Jurkat, Clone E6-1 (cell line): Measurements from ENCODE around the gene CAMK2A.

Source experiments
- DNase-seq: peaks from one replicate; pipeline ENCODE4 v3.0.0-alpha.2; 2011; ENCODE audit warnings: low read depth, low spot score
- H3K4me3 ChIP-seq: 2 replicates; pipeline ENCODE4 v1.5.1; 2011; ENCODE audit warnings: mild to moderate bottlenecking, low read length, control low read depth, moderate library complexity

CAMK2A gene

DNA sequence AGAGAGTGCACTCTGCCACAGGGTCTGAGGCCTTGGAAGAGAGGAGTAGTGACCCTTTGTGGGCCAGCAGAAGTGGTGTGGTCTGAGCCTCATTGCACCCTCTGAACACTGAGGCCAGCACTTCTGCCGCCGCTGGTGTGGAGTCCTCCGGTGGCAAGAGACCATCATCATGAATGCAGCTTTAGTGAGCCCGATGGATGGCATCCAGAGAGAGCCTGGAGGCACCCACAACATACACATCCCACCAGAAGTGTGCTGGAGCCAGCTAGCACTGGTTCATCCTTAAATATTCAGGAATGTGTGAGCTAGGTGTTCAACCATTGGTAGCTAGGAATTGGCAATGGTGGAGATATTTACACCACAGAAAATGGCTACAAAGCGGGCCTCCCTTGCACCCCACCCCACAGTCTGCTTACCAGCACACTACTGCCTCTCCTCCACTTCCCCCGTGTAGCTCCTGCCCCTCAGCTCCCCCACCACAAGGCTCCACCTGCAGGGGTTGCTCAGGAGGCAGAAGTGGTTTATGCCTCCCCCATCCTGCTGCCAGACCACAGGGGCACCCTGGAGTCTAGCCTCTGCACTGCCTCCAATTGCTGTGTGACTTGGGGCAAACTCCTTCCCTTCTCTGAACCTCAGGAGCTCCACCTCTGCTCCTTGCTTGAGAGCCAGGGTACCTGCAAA is 83.3 kb downstream of the CAMK2A start:
- H3K4me3 ChIP-seq = no peak overlapping the region
- peak; percentile 67 for DNase-seq

GRCh38 chr5:150204590-150204960 is 85.0 kb downstream of the CAMK2A start:
- DNase-seq = no peak
- no peak overlapping the region for H3K4me3 ChIP-seq

- DNase-seq = no peak
- no peak overlapping the region for H3K4me3 ChIP-seq
Measured at GRCh38 chr5:150203832-150204589, 85.6 kb downstream of the CAMK2A start.

- H3K4me3 ChIP-seq = no peak overlapping the region
- DNase-seq = no peak
Measured at GRCh38 chr5:150202501-150202900, 87.1 kb downstream of the CAMK2A start.

GRCh38 chr5:150197476-150197875 is 92.1 kb downstream of the CAMK2A start:
- H3K4me3 ChIP-seq = no peak overlapping the region
- no peak for DNase-seq

DNA sequence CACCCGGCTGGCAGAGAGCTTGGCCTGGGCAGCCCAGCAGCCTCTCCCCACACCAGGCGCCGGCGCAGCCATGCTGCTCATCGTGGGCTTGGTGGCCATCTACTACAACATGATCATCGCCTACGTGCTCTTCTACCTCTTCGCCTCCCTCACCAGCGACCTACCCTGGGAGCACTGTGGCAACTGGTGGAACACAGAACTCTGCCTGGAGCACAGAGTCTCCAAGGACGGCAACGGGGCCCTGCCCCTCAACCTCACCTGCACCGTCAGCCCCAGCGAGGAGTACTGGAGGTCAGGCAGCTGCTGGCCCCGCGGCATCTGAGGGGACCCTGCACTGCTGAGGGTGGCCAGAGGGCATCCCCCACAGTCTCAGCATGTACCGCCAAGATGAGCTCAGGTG is 92.6 kb downstream of the CAMK2A start:
- H3K4me3 ChIP-seq = no peak overlapping the region
- DNase-seq = no peak

GRCh38 chr5:150196514-150196913 is 93.1 kb downstream of the CAMK2A start:
- no peak for DNase-seq
- no peak overlapping the region for H3K4me3 ChIP-seq

DNA sequence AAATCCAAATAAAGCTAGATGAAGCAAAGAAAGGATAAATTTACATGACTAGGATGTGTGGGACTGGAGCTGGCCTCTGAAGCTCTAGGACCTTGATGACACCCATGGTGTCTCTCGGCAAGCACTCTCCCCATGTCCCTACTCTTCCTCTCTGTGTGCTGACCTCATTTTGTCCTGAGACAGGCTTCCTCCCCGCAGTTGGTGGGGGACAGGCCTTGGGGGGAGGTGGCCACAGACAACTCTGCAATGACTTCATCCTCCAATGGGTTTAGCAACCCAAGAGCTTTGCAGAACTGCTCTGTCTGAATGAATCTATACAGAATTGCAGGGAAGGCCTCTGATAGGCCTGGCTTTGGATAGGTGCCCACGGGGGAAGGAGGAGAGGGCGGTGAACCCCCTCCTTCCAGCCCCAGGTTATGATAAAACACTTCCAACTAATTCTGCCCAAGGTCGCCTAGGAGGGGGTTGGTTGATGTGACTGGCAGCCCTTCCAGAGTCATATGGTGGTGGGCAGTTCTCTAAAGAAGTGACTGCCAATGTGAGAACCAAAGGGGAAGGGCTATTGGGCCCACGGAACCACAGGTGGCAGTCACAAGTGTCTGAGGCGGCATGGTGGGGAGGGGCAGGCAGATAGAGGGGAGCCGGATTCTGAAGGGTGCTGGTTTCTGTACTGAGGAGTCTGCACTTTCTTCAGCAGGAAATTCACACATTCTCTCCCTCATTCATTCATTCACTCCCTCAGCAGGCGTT is 93.7 kb downstream of the CAMK2A start:
- H3K4me3 ChIP-seq = no peak overlapping the region
- DNase-seq = no peak

GRCh38 chr5:150192462-150192861 is 97.1 kb downstream of the CAMK2A start:
- H3K4me3 ChIP-seq = no peak overlapping the region
- DNase-seq = no peak

GRCh38 chr5:150190987-150191386 is 98.6 kb downstream of the CAMK2A start:
- no peak overlapping the region for H3K4me3 ChIP-seq
- no peak for DNase-seq

- no peak overlapping the region for H3K4me3 ChIP-seq
- no peak for DNase-seq
Measured at GRCh38 chr5:150190503-150190979, 99.0 kb downstream of the CAMK2A start.

GRCh38 chr5:150189728-150190502 is 99.7 kb downstream of the CAMK2A start, which contains the start of gene SLC6A7:
SLC6A7 (plus strand) TSS chr5:150190062; CDS start chr5:150190328, 266 bp downstream.
- H3K4me3 ChIP-seq = no peak within 1 kb of the TSS
- DNase-seq = no peak

DNA sequence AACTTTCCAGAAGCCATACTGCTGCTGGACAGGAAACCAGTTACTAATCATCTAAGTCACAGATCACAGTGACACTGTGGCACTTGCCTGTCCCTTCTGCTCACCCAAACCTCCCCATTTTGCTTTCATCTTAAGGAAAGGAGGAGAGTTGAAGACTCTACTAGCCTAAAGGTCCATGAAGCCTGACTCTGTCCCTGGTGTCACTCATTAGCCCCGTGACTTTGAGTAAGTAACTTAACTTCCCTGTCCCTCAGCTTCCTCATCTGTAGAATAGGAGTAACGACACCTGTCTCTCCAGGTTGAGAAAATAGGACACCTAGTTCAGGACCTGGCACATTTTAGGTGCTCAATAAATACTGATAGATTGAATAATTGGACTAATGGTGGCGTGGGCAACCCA is 100.2 kb downstream of the CAMK2A start:
- DNase-seq = no peak
- H3K4me3 ChIP-seq = no peak overlapping the region

GRCh38 chr5:150188146-150188842 is 101.3 kb downstream of the CAMK2A start:
- DNase-seq = no peak
- H3K4me3 ChIP-seq = no peak overlapping the region

GRCh38 chr5:150186897-150187296 is 102.7 kb downstream of the CAMK2A start:
- no peak for DNase-seq
- H3K4me3 ChIP-seq = no peak overlapping the region

GRCh38 chr5:150186137-150186536 is 103.4 kb downstream of the CAMK2A start:
- no peak overlapping the region for H3K4me3 ChIP-seq
- DNase-seq = no peak

- H3K4me3 ChIP-seq = no peak overlapping the region
- no peak for DNase-seq
Measured at GRCh38 chr5:150184990-150185912, 104.3 kb downstream of the CAMK2A start.

GRCh38 chr5:150184006-150184405 is 105.6 kb downstream of the CAMK2A start:
- DNase-seq = no peak
- H3K4me3 ChIP-seq = no peak overlapping the region
